SKM-1 (cell line): ENCODE data around the gene TTF2.
"Not testable (repeated sequence)": the region's sequence is repeated elsewhere in the genome, so short reads cannot be mapped to it uniquely, and the experiment has no call there.

ENCODE experiments used
- DNase-seq: peaks from one replicate; lab custom pipeline; 2025; ENCODE audit not compliant: unreplicated experiment; lab: John Stamatoyannopoulos, UW

TTF2 gene

DNA sequence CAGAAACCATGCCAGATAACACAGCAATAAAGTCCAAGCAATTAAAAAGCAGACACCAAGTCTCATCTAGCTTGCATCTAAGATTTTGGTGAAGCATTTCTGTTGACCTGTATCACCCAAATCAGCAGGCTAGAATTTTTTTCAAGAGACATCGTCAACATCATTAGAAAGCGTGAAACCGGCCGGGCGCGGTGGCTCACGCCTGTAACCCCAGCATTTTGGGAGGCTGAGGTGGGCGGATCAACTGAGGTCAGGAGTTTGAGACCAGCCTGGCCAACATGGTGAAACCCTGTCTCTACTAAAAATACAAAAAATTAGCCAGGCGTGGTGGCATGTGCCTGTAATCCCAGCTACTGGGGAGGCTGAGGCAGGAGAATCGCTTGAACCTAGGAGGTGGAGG, 59.0 kb downstream of the TTF2 start:
- not testable (repeated sequence) for DNase-seq

DNA sequence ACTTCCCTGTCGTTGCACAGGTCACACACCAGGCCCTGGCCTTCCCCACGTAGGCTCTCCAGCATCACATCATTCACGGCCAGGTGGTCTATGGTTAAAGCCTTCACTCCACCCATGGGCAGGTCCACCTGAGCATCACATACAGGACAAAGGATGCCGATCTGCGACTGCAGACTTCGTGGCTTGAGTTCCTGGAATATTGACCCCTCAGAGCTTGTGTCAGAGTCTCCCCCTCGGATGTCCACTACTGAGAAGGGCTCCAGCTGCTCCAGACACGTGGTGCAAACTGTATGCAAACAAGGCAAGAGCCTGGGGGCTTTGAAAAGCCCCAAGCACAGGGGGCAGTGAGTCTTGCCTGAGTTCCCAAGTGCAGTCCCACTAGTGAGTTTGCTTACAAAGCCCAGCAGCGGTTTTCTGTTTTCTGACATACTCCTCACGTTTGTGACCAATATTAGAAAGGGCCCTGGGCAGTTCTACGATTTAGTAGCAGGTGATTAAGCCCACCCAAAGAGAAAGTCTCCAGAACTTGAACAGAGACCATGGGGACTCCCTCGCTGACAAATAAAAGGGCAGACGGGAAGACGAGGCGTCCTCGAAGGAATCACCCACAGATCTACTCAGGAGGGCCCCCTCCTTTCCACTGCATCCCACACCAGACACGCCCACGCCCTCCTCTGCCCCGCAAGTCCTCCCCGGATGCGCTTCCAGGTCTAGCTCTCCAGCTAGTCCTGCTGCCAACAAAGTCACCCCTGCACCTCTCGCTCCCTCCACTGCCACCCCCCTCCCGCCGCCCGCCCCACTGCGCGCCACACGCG, 60.9 kb downstream of the TTF2 start:
- no peak for DNase-seq

DNA sequence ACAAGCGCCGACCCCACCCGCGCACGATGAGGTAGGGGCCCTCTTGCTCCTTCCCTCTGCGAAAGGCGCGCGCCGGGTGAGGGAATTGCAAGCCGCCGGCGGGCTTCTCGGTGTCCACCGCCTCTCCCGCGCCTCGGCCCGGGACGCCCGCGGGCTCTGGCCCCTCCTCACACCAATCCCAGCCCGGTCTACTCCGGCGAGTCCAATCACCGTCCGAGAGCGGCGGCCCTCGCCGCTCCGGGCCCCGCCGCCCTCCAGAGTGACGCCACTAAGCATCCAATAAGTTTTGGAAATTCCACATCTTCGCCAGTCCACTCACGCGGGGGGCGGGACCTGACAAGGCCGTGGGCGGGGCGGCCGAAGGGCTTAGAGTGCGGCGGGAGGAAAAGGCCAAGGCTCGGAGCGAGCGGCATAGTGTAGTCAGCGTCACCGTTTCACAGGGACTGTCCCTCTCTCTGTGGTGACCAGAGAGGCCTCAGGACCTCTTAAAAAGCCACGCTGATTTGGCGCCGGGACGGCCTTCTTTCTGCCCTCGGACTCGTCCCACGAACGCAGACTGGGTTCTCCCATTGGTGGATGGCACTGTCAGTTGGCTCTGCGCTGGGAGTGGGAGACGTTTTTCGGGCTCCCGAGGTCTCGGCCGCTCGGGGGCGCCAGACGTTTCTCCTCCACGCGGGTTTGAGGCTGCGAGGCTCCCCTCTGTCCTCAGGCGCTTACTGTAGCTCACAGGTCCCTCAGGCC, 61.6 kb downstream of the TTF2 start, which contains the start of gene TRIM45:
Gene TRIM45 (minus strand): TSS at position 161 of the 741 bp plus-strand sequence. CDS start 548 bp downstream, outside the sequence.
- peak; percentile 87 for DNase-seq

DNA sequence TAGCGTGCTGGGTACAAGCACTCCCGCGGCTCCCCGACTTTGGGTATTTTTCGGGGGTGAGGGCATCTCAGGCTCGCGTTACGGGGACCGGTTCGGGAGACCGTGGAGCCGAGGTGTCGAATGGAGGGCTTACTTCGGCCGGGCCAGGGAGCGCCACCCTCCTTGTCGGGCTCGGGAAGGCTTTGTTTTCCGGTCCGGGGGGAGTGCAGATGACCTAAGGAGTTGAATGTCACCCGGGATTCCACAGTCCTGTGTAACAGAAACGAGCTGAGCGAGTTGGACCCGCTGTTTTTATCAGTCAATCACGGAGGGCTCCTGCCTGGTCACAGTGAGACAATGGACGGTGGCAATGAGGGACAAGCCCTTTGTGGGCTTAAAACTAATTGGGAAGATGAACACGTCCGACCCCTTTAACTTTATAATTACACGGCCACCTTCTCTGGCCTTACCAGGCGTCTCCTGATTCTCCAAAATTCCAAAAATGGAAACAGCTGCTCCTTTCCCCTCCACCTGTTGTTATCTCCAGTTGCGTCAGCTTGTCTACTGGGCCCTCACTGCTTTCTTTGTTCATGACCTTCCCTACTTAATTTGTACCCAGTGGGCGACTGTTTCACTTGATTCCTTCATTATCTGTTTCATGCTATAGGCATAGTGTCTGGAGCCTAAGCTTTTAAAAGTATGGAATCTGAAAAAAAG, 62.4 kb downstream of the TTF2 start:
- DNase-seq = no peak

DNA sequence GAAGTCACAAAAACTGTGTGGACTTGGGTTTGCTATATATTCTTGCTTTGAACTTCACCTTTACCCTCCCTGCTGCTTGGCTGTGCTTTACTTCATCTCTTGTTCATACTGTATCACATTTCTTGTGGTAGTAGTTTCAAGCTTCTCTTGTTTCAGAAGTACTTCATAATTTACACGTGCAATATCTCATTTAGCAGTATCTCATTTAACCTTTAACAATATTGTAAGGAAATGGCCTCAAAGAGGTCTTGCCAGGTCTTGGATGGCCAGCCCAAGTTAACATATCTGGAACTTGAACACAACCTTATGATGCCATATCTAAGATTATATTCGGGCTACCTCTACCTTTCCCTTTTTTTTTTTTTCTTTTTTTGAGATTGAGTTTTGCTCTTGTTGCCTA, 63.1 kb downstream of the TTF2 start:
- no peak for DNase-seq

DNA sequence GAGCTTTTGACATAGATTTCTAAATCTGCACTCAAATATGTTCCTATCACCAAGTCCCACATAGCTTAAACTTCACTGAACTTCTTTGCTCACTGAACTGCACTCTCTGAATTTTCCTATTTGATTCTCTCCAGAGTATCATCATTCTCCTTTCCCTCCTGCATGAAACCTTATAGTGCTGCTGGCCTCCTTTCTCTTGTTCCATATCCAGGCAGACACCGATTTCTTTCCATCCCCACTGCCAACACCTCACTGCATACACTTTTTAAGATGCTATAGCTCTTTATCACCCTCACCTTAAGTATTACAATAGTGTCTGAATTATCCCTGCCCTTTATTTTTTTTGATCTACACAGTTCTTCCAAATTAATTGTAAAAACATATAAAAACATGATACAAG, 64.5 kb downstream of the TTF2 start:
- no peak for DNase-seq

DNA sequence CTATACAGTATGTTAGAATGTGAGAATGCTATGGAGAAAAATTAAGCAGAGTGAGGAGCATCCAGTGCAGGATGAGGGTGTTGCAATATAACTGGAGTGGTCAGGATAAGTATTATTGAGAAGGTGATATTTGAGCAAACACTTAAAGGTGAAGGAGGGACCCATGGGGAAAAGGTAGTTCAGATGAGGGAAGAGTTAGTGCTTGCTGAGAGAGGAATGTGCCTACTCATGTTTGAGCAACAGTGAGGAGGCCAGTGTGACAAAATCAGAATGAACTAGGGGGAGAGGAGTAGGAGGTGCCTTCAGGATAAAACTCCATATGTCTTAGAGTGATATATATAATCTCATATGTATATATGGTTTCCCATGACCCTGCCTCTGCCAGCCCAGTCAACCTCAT, 67.7 kb downstream of the TTF2 start:
- no peak for DNase-seq

DNA sequence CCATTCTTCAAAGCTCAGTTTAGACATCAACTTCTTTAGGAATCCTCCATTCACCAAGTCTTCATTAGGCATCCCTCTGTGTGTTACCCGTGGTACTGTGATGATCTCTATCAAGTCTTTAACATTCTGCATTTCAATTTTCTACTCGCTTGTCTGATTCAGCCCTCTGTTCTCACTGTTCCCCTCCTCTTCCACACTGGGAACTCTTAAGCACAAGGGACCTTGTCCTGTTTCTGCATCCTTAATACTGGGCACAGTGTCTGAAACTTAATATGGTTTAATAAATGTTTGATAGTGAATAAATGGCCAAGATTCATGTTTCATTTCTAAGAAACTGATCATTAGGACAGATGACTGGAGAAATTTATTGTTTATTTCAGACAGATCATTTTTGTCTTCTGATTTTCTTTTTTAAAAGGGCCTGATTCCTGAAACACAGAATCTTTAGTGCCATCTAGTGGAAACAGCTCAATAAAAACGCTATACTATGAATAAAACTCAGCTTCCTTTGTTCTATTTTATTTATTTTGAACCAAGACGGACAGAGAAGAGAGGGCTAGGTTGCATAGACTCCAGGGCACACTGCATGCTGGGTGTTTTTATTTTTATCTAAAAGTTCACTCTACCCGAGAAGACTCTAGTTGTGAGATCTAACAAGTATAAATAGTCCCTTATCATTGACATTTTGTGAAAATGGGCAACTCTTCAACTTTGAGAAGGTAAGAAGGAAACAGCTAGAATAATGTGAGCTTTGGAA, 68.4 kb downstream of the TTF2 start:
- DNase-seq = no peak

DNA sequence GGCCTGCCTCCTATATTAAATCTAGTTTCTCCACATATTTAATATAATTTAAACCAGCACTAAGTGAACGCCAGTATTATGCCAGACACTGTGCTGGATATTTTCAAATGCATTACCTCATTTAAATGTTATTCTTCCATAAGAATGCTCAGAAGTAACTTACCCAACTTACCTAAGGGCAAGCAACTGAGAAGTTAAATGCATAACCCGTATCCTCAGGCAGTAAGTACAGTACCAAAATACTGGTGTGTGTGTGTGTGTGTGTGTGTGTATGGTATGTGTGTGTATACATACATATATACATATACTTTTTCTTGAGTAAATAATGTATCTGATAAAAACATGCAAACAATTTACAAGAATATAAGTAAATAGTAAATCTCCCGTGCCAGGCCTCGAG, 70.4 kb downstream of the TTF2 start:
- DNase-seq = no peak

DNA sequence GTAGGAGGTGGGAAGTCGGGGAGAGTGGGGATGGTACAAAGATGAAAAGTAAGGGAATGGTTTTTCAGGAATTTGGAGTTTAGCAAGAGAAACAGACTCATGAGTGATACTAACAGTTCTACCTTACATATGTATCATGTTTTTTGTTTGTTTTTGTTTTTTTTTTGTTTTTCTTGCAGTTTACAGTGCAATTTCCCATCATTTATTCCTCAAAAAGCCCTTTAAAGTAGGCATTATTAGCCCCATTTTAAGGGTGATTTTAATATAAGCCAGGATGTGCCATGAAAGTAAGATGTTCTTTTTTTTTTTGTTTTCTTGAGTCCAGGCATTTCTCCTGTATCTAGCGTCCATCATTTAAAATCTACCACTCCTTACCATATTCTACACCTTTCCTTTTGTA, 75.2 kb downstream of the TTF2 start:
- DNase-seq = no peak

DNA sequence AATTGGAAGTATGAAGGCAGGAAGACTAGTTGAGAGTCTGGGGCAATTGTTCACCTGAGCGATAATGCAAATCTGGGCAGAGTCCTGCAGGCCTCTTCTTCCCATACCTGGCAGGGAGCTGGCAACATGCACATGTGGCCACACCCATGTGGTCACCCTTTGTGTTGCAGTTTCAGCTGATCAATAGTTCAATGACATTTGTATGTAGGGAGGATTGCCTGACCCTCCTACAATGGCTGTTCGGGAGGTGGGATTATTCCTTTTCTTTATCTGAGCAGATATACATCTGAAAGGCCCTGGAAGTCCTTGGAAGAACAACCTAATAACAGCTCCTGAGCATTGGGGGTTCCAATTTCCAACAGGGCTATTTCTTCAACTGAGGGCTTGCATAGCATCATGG, 76.6 kb downstream of the TTF2 start:
- no peak for DNase-seq

DNA sequence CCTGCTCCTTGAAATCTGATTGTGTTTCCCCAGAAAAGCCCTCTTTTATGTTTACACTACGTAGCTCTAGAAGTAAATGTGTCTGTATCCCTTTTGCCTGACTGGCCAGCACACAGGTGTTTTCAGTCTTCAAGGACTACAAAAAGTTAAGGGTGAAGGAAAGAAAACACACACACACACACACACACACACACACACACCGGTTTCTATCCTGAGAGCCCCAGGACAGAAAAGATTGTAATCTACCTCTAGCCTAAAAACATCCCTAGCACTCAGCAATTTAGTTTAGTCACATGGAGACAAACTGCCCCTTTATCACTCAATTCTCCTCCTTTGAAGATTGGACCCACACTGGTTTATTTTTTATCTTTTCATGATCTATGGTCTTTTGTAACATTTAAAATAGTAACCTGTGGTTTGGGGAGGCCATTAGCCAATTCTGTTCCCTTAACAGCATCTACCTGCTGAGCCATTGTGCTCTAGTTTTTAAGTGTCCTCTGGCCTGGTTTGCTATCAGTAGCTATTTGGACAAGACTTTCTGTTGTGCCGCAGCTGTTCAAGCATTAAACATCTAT, 77.2 kb downstream of the TTF2 start:
- no peak for DNase-seq

DNA sequence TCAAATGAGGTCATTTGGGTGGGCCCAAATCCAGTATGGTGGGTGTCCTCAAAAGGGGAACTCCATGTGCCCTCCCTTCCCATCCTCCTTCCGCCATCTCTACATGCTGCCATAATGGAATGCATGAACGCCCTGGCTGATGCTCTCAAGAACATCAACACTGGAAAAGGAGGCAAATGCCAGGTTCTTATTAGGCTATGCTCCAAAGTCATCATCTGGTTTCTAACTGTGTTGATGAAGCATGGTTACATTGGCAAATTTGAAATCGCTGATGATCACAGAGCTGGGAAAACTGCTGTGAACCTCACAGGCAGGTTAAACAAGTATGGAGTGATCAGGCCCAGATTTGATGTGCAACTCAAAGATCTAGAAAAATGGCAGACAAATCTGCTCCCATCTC, 78.0 kb downstream of the TTF2 start:
- no peak for DNase-seq

DNA sequence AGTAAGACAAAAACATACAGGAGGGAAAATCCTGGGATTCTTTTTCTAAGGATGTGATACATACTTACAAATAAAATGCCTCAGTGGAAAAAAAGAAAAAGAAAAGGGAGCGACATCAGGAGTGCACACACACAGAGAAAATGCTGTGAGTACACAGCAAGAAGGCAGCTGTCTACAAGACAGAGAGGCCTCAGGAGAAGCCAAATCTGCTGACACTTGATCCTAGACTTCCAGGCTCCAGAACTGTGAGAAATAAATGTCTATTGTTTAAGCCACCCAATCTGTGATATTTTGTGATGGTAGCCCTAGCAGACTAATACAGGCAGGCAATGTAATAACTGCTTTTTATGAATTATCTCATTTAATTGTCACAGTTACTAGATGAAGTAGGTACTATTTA, 78.4 kb downstream of the TTF2 start:
- DNase-seq = no peak

DNA sequence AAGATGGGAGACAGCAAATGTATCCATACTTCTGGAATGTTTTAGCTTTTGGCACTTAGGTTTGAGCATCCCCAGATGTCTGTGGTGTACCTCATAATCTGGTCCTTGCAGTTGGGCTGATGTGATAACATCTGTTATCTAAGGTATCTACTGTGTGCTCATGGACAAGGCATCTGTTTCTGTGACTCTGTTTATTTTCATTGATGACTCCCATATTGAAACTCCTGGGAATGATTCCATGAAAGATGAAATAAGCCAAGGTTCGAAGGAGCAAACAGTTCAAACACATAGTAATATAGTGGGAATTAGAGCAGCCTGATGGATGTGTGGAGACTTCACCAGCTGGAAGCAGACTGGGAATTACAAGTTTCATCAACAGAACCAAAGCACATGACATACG, 82.1 kb downstream of the TTF2 start:
- no peak for DNase-seq

DNA sequence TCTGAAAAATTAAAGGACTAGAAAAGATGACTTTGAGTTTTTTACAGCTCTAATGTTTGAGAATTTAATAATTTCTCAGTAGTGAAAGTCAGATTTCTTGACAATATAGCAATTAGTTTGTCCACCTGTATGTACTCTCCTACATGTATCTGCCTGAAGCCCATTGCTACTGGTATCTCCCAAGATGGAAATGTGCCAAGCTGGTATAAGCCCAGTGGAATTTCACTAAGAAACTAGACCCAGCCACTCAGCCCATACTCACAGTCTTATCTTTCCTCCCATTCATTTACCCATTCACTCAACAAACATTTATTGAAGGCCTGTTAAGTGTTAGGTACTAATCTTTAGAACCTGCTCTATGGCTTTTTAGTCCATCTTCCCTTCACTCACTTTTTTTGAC, 83.0 kb downstream of the TTF2 start:
- no peak for DNase-seq

DNA sequence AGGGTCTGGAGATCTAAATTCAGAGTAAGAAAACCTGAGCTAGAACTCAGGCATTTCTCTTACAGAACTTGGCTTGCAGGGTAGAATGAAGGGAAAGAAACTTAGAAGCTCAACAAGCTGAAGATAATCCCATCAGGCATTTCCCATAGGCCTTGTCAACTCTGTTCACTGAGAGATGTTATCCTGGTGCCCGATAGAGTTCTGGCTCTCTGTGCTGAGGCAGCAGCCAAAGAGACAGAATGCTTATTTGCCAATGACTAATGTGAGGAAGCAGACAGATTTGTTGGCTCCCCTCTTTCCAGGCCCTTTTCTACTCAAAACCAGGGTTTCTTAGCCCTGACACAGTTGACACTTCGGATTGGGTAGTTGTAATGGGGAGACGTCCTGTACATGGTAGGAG, 83.7 kb downstream of the TTF2 start:
- no peak for DNase-seq

DNA sequence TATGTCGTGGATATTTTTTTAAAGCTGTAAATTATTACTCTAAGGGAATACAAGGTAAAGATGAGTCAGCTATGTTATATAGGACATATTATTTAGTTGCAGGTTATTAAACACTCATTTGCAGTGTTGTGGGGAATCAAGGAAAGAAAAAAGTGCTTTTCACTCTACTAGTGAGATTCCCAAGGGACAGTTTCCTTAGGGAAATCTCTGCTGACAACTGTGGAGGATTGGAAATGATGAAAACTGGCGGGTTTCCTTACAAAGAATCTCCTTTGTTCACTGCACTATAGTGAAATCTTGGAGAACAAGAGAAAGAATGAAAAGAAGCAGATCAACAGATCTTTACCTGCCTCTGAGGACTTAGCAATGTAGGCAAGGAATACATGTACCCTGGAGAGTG, 85.9 kb downstream of the TTF2 start:
- DNase-seq = no peak

DNA sequence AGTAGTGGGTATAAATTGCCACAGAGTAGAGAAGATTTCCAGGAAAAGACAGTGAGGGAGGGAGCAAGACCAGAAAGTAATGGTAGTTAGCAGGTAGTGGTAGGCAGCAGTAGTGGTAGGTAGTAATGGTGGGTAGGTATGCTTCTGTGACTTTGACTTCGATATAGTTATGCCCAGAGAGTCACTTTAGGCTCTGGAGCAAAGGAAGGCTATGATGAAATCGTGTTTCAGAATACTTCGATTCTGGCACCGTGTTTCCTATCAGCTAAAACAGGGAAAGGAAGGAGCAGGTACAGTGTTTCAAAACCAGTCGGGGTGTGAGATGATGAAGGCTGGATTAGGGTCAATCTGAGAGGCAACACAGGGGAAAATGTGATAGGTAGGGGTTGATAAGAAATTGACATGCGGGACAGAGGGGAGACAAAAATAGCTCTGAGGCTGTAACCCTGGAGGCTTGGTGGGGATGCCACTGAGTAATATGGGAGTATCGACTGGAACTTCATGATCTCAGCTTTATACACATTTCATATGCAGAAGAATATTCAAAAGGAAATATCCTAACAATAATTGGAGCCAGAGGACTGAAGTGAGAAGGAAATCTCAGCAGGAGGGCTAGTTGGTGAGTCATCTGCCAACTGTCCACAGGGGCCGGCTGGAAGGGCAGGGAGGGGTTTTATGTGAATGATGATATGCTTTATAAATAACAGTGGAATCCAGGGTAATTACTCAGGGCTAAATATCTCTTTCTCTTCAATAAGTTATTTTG, 86.6 kb downstream of the TTF2 start:
- DNase-seq = no peak

DNA sequence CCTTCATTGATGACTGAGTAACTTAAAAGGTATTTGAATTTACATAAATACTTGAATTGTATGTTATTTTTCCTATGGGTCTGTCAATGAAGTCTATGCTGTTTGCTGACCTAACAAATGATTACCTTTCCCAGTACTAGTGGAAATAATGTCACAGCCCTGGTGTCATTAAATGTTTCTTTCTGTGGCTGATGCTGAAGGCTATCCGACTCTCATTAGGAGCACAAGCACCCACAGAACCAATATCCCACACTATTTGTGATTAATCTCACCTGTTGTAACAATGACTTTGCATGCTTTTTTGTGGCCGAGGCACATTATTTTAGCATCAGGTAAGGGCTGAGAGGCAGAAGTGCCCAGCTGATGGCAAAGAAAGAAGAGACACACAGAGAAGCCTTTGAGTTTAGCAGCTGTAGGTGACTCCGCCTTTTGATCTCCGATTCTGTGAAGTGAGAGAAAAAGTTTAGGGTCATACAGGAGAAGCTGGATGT, 87.3 kb downstream of the TTF2 start:
- DNase-seq = no peak
